Measurements from ENCODE around the gene UIMC1. TPM values are rescaled to one million over a fixed set of nuclear protein-coding genes. Genes with fewer than 3 reads are reported as not detected.

The UIMC1 gene
- total RNA-seq, 1 experiment from 2014 or later: 17.5 TPM

DNA sequence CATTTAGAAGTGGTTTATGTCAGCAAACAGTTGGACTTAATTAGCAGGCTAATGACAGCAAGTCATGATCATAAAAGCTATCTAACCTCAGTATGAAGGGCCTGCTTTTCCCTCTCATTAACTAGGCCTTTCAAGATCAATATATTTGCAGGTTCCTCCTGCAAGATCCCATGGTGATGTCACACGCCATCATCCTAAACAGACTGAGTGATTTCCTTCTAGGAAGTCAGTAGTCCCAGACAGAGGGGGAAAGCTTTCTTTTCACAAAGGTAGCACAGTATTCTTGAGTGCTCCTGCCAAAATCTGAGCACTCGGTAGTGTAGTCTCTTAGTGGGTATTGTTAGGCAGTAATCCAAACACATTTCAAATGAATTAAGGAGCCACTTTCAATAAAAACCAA, 52.5 kb downstream of the UIMC1 start:
- no peak for DNase-seq (ENCODE audit: low read depth)

DNA sequence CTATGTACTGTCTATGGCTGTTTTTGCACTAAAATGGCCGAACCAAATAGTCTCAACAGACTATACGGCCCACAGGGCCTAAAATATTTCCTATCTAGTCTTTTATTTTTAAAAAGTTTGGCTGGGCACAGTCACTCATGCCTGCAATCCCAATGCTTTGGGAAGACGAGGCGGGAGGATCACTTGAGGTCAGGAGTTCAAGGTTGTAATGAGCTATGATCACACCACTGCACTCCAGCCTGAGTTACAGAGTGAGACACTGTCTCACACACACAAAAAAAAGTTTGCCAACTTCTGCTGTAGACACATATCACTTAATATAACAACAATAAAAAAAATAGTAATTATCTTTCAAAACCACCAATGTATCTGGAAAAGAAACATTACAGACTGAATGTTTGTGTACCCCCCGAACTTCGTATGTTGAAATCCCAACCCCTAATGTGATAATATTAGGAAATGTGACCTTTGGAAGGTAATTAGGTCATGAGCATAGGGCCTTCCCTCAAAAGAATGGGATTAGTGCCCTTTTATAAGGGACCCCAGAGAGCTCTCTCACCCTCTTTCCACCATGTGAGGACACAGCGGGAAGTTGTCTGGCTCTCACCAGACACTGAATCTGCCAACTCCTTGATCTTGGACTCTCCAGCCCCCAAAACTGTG, 53.9 kb downstream of the UIMC1 start:
- DNase-seq (ENCODE audit: low read depth): no peak

DNA sequence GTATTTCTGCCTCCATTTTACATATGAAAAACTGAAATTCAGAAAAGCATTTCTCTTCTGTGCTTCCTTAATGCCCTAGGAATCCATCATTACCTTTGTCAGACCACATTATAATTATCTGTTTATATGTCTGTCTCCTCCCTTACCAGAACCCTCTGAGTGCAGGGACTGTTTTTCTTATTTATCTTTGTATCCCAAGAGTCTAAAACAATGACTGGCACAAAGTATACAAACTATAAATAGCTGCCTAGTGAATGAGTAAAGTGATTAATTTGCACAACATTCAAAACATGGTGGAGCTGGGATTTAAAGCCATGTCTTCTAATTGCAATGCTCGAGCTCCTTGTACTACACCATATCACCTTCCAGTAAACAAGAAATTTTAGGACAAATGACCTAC, 58.1 kb downstream of the UIMC1 start:
- DNase-seq (ENCODE audit: low read depth): no peak

DNA sequence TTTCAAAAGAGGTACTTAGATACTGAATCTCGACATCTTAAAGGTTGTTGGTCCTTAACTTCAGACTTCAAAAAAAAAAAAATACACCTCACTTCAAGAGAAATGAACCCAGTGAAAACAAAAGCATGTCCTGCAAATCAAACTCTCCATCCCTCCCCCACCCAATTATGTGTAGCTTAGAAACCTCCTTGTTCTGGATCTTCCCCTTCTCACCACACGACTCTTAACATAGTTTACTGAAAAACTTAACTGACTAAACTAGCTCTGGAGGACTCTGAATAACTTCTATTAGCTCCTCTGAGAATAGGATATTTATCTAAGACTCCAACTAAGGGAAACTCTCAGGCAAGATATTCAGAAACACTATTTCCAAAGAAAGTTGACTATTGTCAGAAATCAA, 58.7 kb downstream of the UIMC1 start:
- DNase-seq (ENCODE audit: low read depth): no peak

DNA sequence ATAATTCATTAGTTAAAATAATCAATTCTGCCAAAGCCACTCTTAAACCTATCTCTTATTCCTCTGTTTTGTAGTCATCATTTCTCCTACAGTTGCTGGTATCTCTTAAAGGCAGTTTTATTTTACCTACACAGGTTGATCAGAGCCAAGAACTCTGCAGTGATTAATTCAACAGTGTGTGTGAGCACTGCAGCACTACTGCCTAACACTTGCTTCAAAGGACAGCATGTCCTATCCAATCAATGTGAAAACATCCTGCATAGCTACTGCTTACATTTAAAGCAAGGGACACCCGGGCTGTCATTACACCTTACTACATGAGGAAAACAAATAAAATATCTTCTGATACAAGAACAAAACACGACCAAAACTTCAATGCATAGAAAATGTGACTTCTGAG, 62.3 kb downstream of the UIMC1 start:
- no peak for DNase-seq (ENCODE audit: low read depth)

DNA sequence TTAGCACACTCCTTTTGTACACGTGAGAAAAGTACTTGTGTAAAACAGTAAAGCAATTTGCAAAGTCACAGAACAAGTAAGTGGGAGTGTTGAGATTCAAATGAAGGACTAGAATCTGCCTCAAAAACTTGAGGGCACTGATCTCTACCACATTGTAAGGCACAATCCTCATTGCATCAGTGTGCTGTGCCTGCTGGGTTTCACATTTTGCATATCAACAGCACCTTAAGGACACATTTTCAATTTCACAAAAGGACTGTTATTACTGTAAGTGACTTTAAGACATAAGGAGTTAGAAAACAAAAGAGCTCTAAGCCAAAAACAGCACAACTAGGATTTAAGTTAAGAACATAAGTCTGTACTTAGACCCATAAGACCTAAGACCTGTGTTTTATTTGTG, 62.8 kb downstream of the UIMC1 start:
- DNase-seq (ENCODE audit: low read depth): no peak

DNA sequence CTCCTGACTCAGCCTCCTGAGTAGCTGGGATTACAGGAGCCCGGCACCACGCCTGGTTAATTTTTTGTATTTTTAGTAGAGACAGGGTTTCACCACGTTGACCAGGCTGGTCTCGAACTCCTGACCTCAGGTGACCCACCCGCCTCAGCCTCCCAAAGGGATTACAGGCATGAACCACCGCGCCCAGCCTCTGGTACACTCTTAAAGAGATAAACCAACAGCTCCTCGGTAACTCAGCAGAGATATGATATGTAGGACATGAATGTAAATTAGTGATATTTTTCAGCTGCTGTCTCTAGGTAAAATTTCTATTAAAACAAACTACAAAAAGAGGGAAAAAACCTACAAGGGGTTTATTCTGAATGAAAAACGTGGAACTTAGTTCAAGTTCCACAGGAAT, 64.6 kb downstream of the UIMC1 start:
- DNase-seq (ENCODE audit: low read depth): no peak

DNA sequence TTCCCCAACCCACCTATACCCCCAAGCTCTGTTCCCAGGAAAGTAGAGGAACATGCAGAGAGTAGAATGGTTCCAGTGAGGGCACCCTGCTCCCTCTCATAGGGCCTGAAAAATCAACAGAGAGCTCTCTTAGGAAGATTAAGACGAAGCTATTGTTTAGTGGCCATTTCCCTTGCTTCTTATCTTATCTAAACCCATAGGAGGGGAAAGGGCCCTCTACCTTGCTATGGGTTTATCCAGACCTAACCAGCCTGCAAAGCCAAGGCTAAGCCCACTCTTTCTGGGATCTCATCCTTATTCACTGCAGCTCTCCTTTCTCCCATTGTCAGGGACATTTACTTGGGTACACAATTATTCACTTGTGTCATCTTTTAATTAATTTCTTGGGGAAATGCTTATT, 68.1 kb downstream of the UIMC1 start:
- no peak for DNase-seq (ENCODE audit: low read depth)

DNA sequence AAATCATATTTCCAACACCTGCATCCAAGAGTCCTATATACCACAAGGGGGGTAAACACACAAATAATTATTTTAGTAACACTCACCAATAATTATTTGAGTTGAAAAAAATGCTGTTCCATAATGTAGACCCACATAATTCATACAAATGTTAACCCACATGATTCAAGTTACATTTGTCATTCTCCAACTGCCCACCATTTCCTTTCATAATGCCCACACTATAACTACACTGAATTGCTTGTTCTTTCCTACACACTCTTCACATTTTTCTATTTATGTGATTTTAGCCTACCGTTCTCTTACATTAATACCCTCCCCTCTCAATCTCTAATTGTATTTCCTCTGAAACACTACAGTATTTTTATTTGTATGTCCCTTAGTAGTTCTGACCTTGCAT, 71.6 kb downstream of the UIMC1 start:
- no peak for DNase-seq (ENCODE audit: low read depth)

DNA sequence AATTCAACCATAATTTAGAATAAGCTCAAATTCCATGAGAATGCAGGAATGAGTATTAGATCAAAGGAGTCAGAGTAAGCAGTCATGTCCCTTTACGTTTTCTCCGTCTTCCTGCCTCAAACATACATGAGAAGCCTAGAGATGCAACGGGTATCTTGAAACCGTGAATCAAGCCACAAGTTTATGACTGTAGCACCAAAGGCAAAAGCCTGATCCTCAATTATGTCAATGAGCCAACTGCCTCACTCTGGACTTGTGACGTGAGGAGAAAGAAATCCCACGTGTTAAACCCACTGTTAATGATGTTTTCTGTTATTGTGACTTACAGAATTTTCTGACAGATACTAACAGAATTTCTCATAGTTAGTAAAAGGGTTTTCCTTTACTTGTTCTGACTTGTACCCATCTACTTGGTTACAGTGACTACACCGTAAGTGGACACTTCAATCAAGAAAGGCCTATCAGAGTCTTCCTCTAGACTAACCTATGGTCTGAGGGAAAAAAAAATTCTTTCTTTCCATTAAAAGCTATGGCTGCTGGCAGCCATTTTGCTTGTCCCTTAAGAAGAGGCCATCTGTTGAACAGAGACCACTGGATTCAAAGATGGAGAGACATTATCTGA, 72.2 kb downstream of the UIMC1 start:
- no peak for DNase-seq (ENCODE audit: low read depth)

DNA sequence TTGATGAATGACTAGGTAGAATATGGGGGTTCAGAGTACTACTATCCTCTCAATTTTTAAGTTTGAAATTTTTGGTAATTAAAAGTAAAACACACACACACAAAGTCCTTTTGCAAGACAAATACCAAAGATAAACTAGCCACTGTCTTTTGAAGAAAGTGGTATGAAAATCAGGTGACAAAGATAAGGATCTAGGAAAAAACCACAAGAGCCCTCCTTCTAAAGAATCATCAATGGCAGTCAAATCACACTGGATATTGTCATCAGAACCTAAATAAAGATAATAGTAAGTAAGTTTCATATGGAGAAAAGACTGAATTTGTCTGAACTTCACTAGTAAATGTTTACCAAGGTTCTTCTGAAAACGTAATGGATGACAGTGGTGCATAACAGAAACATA, 76.9 kb downstream of the UIMC1 start:
- DNase-seq (ENCODE audit: low read depth): peak; percentile 1

DNA sequence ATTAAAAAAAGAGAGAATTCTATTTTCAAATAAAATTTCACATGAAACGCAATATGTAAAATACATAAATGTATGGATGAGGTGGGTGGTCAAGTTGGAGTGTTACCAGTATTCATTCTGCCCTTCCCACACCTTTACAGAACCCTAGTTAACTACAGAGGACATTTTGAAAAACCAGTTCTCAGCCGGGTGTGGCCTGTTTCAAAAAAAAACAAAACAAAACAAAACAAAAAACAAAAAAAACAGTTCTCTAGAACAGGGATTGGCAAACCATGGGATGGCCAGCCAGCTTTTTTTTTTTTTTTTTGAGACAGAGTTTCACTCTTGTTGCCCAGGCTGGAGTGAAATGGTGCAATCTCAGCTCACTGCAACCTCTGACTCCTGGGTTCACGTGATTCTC, 79.0 kb downstream of the UIMC1 start:
- no peak for DNase-seq (ENCODE audit: low read depth)

DNA sequence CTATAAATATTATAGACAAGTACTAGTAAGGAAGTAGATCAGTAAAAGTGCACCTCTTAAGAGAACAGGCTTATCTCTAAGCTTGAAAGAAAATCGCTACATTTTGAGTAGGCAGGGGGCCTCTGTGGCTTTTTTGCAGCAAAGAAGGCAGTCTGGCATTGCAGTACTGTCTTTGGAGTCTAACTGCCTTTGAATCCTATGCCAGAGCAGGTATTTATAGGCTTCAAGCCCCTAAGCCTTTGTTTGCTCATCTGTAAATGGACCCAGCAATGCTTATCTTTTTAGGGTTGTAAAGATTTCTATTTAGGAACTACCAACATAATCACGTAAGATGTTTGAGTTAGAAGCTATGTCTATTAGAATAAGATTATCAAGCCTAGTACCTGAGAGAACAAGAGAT, 83.8 kb downstream of the UIMC1 start:
- no peak for DNase-seq (ENCODE audit: low read depth)

DNA sequence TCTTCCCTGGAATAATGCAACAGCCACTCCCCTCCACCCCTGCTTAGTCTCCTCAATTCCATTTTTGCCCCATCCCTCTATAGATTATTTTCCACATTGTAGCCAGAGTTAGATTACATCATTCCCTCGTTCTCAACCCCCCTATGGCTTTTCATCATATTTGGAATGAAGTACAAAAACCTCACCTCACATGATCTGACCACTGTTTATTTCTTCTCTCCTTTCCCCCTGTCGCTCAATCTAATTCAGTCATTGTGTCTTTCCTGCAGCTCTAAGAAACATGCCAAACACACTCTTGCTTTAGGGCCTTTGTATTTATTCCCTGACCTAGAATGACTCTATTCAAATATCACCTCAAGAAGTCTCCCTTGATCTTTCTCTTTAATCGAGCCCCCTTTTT, 84.9 kb downstream of the UIMC1 start:
- DNase-seq (ENCODE audit: low read depth): no peak

DNA sequence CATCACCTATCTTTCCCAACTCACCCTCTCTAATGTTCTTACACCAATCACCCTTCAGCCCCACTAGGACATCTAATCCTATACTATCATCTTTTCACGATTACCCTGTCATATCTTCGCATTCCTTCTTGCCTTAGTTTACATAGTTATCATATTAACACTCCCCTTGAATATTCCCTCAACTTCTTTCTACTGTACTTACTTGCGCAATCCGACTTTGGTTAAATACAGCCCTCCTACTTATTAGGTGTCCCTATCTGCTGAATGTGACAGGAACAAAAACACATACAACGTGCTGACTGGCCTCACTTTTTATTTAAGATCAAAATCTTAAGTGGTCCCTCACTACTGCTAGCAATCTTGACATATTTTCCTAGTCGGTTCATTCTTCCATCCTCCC, 88.0 kb downstream of the UIMC1 start:
- no peak for DNase-seq (ENCODE audit: low read depth)

DNA sequence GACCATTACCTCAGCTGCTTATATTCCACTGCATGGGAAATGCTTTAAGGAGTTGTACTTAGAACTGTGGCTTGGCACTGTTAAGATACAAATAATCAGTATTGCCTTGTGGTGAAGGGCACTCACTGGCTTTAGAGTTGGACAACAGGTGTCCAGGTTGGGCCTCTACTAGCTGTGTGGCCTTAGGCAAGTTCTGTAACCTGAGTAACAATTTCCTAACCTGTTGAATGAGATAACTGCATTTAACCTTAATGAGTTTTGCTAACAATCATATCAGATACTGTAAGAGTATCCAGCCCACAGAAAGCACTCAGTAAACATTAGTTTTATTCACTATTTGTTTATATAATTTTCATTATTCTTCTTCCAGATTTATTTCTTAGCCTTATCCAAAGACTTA, 90.2 kb downstream of the UIMC1 start:
- DNase-seq (ENCODE audit: low read depth): no peak

DNA sequence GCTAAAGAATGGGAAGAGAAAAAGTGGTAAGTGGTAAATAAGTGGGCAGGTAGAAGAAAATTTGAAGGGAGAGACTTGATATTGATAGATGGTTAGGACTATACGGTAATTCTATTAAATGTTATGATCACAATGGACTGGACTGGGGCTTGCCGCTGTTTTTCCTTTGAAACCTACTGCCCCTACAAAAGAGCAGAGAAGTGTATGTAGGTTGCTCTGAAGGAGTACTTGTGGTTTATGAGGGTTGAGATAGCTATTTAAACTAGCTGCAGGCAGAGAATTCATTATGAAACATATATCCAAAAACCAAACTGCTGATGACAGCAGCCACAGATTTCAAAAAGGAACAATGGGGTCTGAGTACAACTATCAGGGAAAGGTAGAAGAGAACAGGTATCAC, 90.7 kb downstream of the UIMC1 start:
- DNase-seq (ENCODE audit: low read depth): no peak

DNA sequence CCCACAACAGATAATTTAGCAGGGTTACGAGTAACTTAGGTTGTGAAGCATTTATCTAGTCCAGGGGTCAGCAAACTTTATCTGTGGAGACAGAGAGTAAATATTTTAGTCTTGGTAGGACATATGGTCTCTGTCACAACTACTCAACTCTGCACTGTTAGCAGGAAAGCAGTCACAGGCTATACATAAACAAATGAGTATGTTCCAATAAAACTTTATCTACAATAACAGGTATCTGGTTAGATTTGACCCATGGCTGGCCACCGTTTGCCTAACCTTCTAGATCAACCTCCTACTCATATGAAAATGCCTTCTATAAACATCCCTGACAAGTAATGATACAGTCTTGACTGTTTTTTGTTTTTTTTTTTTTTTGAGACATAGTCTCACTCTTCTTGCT, 94.5 kb downstream of the UIMC1 start:
- DNase-seq (ENCODE audit: low read depth): no peak

DNA sequence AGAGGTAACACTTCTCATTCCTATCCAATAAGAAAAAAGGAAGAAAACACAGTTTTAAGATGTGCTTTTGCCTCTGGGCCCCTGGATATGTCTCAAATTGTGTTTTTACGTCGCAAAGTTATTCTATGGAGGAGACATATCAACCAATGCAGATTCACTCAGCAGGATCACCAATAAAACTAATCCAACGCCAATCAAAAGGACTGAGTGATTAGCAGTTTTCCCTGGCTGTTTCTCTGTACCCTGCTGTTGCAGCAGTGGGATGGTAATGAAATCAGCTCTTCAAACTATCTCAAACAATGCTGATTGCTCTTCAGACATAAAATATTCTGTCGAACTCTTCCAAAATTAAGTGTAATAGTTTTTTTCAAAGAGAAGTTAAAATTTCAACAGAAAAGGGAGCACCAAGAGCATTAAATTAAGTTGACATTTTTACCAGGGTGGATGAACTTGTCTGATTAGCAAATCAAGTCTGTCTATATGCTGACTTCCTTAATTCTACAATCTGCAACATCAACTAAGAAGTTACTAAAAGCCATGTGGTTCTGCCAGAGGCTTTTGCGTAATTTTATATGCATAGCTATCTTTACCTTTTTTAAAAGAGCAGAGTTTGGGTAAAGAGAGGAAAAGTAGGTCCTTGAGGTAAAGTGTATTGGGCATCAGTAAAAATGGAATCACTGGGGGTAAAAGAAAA, 97.8 kb downstream of the UIMC1 start:
- no peak for DNase-seq (ENCODE audit: low read depth)

DNA sequence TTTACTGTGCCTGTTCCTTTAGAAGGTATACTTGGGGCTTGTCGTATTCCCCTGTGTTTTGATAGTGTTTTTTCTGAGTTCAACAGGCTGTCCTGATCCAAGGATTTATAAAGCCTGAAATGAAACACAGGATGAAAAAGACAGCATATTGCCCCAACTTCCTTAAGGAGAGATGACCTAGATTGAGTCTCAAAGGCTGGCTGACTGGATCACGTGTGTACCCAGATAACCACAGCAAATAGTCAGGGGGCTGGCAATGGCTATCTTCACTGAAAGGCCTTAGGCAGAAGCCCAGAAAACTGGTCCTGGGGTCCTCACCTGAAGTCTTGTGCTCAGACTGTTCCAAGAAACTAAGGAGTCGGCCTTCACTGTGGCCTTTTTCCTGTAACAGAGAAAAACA, 99.8 kb downstream of the UIMC1 start:
- DNase-seq (ENCODE audit: low read depth): no peak

DNA sequence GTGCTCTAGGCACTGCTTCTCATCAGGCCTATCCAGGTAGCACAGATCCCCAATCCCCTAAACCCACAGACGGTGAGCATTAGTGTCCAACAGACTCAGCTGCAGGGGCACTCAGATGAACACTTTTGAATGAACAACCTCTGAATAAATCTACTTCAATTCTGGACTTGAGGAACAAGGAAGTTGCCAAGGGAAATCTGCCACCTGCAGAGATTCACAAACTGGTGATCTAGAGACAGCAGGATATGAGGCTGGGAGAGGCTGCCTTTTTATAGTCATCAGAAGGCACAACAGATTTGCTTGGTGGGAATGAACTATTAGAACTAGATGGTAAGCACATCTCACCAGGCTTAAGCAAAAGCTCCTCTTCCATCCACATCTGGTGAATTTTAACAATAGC, 100.5 kb downstream of the UIMC1 start:
- no peak for DNase-seq (ENCODE audit: low read depth)

DNA sequence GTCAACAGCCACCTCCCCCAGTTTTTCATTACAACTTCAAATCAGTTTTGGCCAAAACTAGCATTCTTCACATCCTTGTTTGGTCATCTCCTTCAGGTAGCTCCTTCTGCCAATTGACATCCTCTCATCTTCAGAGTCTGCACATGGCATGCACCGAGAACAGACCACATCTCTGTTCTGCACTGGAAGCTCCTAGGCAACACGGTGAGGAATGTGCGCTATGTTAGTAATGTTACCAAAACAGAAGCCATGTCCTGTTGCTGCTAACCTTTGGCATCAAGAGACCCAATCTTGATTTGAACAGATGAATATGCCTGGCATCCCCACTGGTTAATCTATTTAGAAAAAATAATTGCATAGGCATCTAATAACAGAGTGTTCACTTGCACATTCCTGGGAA, 102.3 kb downstream of the UIMC1 start:
- no peak for DNase-seq (ENCODE audit: low read depth)

DNA sequence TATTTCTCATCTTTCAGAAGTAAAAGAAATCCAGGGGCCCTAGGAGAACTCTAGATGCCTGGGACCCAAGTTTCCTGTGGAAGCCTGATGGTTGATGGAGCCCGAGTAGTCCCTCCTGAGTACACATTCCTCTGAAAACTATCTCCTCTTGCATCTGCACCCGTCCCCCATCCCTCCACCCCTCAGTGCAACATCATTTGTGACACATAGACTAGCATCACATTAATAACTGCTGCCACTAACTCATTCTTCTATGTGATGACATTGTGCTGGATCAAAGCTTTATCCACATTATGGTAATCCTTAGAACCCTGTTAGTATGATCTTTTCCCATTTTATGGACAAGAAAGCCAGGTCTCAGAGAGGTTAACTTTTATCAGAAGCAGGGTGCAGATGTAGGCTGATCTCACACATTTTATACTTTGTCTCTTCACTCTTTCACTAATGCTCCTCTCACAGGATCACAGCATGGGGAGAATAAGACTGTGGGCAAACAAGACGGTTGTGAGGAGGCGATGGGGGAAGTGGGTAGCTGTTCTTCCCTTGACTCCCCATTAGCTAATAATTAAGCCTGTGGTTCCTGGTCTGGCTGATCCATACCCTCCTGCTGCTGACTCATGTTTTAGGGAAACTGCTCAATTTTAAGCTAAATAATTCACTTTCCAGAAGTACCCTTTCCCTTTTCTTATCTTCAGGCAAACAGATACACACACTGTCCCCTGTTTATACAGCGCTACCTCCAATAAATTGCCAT, 103.5 kb downstream of the UIMC1 start:
- DNase-seq (ENCODE audit: low read depth): no peak

All from RPMI7951 (cell line).